HepG2 (cell line): ENCODE results near the gene LAMA5. TPM values are rescaled to one million over a fixed set of nuclear protein-coding genes. Genes with fewer than 3 reads are reported as not detected.

ENCODE experiments used
- ASH2L ChIP-seq: fragments of 300-600, 200-600 bp; sonication (generic); IDR thresholded peaks from 2 replicates; pipeline ENCODE4 v1.7.0; 2017; ENCODE audit warnings: low read depth, mild to moderate bottlenecking, moderate library complexity, mixed read lengths, low read length; ENCODE audit not compliant: insufficient read length
- CBFB ChIP-seq: sonication (generic); formaldehyde crosslinking; IDR thresholded peaks from 2 replicates; pipeline ENCODE4 v1.4.0; 2020; ENCODE audit warnings: missing genetic modification reagents
- CREM ChIP-seq, 2 experiments: sonication (generic) in 1 of 2; formaldehyde crosslinking in 1 of 2; IDR thresholded peaks; 2 replicates each; pipeline versions ENCODE4 v1.4.0 to v1.6.1; 2016 to 2020; ENCODE audit warnings: antibody characterized with exemption in 1 of 2, mild to moderate bottlenecking in 1 of 2, missing genetic modification reagents in 1 of 2
- FOXP4 ChIP-seq: sonication (generic); formaldehyde crosslinking; IDR thresholded peaks from 2 replicates; pipeline ENCODE4 v1.4.0; 2020; ENCODE audit warnings: missing genetic modification reagents
- TBL1XR1 ChIP-seq: fragments of 150-350 bp; IDR thresholded peaks from 2 replicates; pipeline ENCODE4 v1.6.1; 2014; ENCODE audit warnings: borderline replicate concordance, low read length; ENCODE audit not compliant: partially characterized antibody
- TIGD3 ChIP-seq: sonication (generic); formaldehyde crosslinking; IDR thresholded peaks from 2 replicates; pipeline ENCODE4 v1.5.1; 2020; ENCODE audit warnings: mild to moderate bottlenecking, missing genetic modification reagents, borderline replicate concordance
- ZBTB38 ChIP-seq: sonication (generic); formaldehyde crosslinking; IDR thresholded peaks from 2 replicates; pipeline ENCODE4 v1.5.1; 2020; ENCODE audit warnings: mild to moderate bottlenecking, missing genetic modification reagents
- ZNF264 ChIP-seq: sonication (generic); formaldehyde crosslinking; IDR thresholded peaks from 2 replicates; pipeline ENCODE4 v1.4.0; 2020; ENCODE audit warnings: missing genetic modification reagents
- ZNF577 ChIP-seq: sonication (generic); formaldehyde crosslinking; IDR thresholded peaks from 2 replicates; pipeline ENCODE4 v1.4.0; 2020; ENCODE audit warnings: mild to moderate bottlenecking, low read depth, missing genetic modification reagents, borderline replicate concordance
- ZNF740 ChIP-seq: sonication (generic); formaldehyde crosslinking; IDR thresholded peaks from 2 replicates; pipeline ENCODE4 v1.4.0; 2020; ENCODE audit warnings: missing genetic modification reagents
- ZSCAN9 ChIP-seq: IDR thresholded peaks from 2 replicates; pipeline ENCODE4 v1.6.1; 2016; ENCODE audit warnings: borderline replicate concordance
- polyA plus RNA-seq, 8 experiments: library from polyadenylated mRNA; depleted of rRNA in 3 of 8; stranded (reverse) in 7 of 8; unstranded in 1 of 8; fragments of >200 nt; fragmentation: Illumina TruSeq in 4 of 8; extraction: Trizol in 4 of 8; gene quantifications; 2 replicates each; pipeline versions ENCODE4 v1.2.1 to v1.2.3, GENCODE V29; 2011 to 2016; ENCODE audit warnings: low read depth in 4 of 8, missing spikeins in 1 of 8, mixed read lengths in 1 of 8; ENCODE audit not compliant: insufficient read depth in 1 of 8
- total RNA-seq, 5 experiments: library from RNA; depleted of rRNA; stranded (reverse); fragments of >200 nt; fragmentation: Illumina TruSeq; extraction: Trizol; gene quantifications; 2 replicates each; pipeline ENCODE4 v1.2.3, GENCODE V29; 2016; ENCODE audit warnings: low read depth in 1 of 5
- TF ChIP-seq, protein P1 (sequence below): sonication (generic); formaldehyde crosslinking; IDR thresholded peaks from one replicate; pipeline ENCODE4 v1.5.1; 2020; ENCODE audit warnings: mild to moderate bottlenecking, missing genetic modification reagents; ENCODE audit errors: not compliant biosample characterization
- TF ChIP-seq, protein P2 (sequence below): sonication (generic); formaldehyde crosslinking; IDR thresholded peaks from 2 replicates; pipeline ENCODE4 v1.4.0; 2020; ENCODE audit warnings: mild to moderate bottlenecking, missing genetic modification reagents, borderline replicate concordance

Gene LAMA5
- total and polyA plus RNA-seq, 2 of the 13 experiments (the other 11 are each of a cell fraction or from before 2014, with no cell fraction given), result 21.0 to 44.7 TPM

DNA sequence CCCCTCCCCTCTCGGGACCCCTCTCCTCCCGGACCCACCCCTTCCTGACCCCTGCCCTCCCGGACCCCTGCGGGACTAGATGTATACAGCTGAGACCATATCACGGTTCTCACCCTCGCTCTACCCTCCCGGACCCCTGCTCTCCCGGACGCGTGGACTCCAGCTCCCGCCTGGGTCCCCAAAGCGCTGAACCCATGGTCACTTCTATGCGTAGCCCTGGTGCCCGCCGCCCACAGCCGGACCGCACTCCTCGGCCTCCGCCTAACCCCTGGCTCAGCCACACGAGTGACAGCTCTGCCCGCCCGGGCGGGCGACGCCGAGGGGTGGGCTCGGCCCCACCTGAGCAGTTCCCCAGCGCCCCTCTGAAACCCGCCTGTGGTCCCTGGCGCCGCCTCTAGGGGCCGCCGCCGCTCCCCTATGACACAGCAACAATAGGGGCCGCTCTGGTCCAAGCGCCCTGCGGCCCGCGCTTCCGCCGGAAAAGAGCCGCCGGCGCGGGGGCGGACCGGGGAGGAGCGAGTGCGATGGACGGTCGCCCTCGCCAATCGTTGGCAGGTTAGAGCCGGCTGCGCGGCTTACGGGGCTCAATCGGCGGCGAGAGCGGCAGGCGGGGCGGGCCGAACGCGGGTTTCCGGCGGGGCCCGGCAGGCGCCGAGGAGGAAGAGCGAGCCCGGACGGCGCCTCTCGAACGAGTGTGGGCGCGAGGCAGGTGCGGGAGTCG, 64.6 kb downstream of the LAMA5 start, which contains the start of gene ADRM1 (continued):
- peak; percentile 66; the same call in 1 of the 2 replicates for TF ChIP-seq CREM (IDR thresholded peaks at IDR 0.05)
- peak; percentile 24; the same call in 1 of the 2 replicates for TF ChIP-seq CREM (CRISPR knock-in tag; IDR thresholded peaks at IDR 0.05)
- TF ChIP-seq, protein P1, sequence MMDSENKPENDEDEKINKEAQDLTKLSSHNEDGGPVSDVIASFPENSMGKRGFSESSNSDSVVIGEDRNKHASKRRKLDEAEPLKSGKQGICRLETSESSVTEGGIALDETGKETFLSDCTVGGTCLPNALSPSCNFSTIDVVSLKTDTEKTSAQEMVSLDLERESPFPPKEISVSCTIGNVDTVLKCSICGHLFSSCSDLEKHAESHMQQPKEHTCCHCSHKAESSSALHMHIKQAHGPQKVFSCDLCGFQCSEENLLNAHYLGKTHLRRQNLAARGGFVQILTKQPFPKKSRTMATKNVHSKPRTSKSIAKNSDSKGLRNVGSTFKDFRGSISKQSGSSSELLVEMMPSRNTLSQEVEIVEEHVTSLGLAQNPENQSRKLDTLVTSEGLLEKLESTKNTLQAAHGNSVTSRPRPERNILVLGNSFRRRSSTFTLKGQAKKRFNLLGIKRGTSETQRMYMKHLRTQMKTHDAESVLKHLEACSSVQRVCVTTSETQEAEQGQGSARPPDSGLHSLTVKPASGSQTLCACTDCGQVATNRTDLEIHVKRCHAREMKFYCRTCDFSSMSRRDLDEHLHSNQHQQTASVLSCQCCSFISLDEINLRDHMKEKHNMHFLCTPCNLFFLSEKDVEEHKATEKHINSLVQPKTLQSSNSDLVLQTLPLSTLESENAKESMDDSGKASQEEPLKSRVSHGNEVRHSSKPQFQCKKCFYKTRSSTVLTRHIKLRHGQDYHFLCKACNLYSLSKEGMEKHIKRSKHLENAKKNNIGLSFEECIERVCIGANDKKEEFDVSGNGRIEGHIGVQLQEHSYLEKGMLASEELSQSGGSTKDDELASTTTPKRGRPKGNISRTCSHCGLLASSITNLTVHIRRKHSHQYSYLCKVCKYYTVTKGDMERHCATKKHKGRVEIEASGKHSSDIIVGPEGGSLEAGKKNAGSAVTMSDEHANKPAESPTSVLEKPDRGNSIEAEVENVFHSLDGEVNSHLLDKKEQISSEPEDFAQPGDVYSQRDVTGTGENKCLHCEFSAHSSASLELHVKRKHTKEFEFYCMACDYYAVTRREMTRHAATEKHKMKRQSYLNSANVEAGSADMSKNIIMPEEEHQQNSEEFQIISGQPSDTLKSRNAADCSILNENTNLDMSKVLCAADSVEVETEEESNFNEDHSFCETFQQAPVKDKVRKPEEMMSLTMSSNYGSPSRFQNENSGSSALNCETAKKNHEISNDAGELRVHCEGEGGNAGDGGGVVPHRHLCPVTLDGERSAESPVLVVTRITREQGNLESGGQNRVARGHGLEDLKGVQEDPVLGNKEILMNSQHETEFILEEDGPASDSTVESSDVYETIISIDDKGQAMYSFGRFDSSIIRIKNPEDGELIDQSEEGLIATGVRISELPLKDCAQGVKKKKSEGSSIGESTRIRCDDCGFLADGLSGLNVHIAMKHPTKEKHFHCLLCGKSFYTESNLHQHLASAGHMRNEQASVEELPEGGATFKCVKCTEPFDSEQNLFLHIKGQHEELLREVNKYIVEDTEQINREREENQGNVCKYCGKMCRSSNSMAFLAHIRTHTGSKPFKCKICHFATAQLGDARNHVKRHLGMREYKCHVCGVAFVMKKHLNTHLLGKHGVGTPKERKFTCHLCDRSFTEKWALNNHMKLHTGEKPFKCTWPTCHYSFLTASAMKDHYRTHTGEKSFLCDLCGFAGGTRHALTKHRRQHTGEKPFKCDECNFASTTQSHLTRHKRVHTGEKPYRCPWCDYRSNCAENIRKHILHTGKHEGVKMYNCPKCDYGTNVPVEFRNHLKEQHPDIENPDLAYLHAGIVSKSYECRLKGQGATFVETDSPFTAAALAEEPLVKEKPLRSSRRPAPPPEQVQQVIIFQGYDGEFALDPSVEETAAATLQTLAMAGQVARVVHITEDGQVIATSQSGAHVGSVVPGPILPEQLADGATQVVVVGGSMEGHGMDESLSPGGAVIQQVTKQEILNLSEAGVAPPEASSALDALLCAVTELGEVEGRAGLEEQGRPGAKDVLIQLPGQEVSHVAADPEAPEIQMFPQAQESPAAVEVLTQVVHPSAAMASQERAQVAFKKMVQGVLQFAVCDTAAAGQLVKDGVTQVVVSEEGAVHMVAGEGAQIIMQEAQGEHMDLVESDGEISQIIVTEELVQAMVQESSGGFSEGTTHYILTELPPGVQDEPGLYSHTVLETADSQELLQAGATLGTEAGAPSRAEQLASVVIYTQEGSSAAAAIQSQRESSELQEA (CRISPR knock-in tag), result peak; percentile 72
- no peak for TF ChIP-seq TIGD3
- peak; percentile 37 for TF ChIP-seq ASH2L
- no peak for TF ChIP-seq ZNF577 (CRISPR knock-in tag)
- TF ChIP-seq ZNF740 (CRISPR knock-in tag), result peak; percentile 59; the same call in 1 of the 2 replicates
- TF ChIP-seq ZSCAN9 (CRISPR knock-in tag), result no peak; the same call in 1 of the 2 replicates
- TF ChIP-seq, protein P2, sequence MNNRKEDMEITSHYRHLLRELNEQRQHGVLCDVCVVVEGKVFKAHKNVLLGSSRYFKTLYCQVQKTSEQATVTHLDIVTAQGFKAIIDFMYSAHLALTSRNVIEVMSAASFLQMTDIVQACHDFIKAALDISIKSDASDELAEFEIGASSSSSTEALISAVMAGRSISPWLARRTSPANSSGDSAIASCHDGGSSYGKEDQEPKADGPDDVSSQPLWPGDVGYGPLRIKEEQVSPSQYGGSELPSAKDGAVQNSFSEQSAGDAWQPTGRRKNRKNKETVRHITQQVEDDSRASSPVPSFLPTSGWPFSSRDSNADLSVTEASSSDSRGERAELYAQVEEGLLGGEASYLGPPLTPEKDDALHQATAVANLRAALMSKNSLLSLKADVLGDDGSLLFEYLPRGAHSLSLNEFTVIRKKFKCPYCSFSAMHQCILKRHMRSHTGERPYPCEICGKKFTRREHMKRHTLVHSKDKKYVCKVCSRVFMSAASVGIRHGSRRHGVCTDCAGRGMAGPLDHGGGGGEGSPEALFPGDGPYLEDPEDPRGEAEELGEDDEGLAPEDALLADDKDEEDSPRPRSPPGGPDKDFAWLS (CRISPR knock-in tag), result no peak
- peak; percentile 90 for TF ChIP-seq CBFB (CRISPR knock-in tag)
- peak; percentile 19 for TF ChIP-seq TBL1XR1
- peak; percentile 66; the same call in 1 of the 2 replicates for TF ChIP-seq ZBTB38 (CRISPR knock-in tag)
- peak; percentile 73 for TF ChIP-seq FOXP4 (CRISPR knock-in tag)
- 0 out of 2 replicates have a peak, but pooled peaks have one; percentile 62 for TF ChIP-seq ZNF264 (CRISPR knock-in tag)
